Measurements from ENCODE around the gene PELI3.
"Not testable (repeated sequence)": the region's sequence is repeated elsewhere in the genome, so short reads cannot be mapped to it uniquely, and the experiment has no call there.

PELI3 gene

GRCh38 chr11:66432597-66432996 is 34.1 kb upstream of the PELI3 start:
- DNase-seq (ENCODE audit: low read depth): no peak
- no peak overlapping the region for H3K4me3 ChIP-seq (ENCODE audit: low read depth, low read length)
- TF ChIP-seq POLR2A (IDR thresholded peaks at IDR 0.05; ENCODE audit: extremely low read depth, insufficient read length) (no peak), MYC (IDR thresholded peaks at IDR 0.05; ENCODE audit: low read depth, low read length) (no peak), MAX (IDR thresholded peaks at IDR 0.05; ENCODE audit: low read depth, low read length) (no peak), CTCF (IDR thresholded peaks at IDR 0.05; ENCODE audit: low read depth, low read length) (no peak)

- peak; percentile 42 for DNase-seq (ENCODE audit: low read depth)
- no peak for TF ChIP-seq POLR2A (IDR thresholded peaks at IDR 0.05; ENCODE audit: extremely low read depth, insufficient read length)
- TF ChIP-seq MYC (IDR thresholded peaks at IDR 0.05; ENCODE audit: low read depth, low read length): no peak
- no peak for TF ChIP-seq CTCF (IDR thresholded peaks at IDR 0.05; ENCODE audit: low read depth, low read length)
- no peak for TF ChIP-seq MAX (IDR thresholded peaks at IDR 0.05; ENCODE audit: low read depth, low read length)
- H3K4me3 ChIP-seq (ENCODE audit: low read depth, low read length): peak overlapping the region; percentile 76
Observed at GRCh38 chr11:66437979-66438503, 28.7 kb upstream of the PELI3 start.

- DNase-seq (ENCODE audit: low read depth): peak; percentile 95
- peak within 1 kb of the TSS; percentile 76 for H3K4me3 ChIP-seq (ENCODE audit: low read depth, low read length)
- TF ChIP-seq MYC (IDR thresholded peaks at IDR 0.05; ENCODE audit: low read depth, low read length) (peak; percentile 59), CTCF (IDR thresholded peaks at IDR 0.05; ENCODE audit: low read depth, low read length) (peak; percentile 80), MAX (IDR thresholded peaks at IDR 0.05; ENCODE audit: low read depth, low read length) (peak; percentile 69), POLR2A (IDR thresholded peaks at IDR 0.05; ENCODE audit: extremely low read depth, insufficient read length) (peak; percentile 54)
Observed at GRCh38 chr11:66438504-66439466, 27.9 kb upstream of the PELI3 start, which contains the start of gene MRPL11. Gene MRPL11 (minus strand): TSS chr11:66438848. CDS start chr11:66438754, 94 bp downstream.

- not testable (repeated sequence) for DNase-seq (ENCODE audit: low read depth); H3K4me3 ChIP-seq (ENCODE audit: low read depth, low read length)
Observed at GRCh38 chr11:66440101-66440939, 26.4 kb upstream of the PELI3 start.

GRCh38 chr11:66440940-66441282 is 25.8 kb upstream of the PELI3 start:
- not testable (repeated sequence) for H3K4me3 ChIP-seq (ENCODE audit: low read depth, low read length); DNase-seq (ENCODE audit: low read depth)

- TF ChIP-seq MAX (IDR thresholded peaks at IDR 0.05; ENCODE audit: low read depth, low read length) (peak; percentile 85), CTCF (IDR thresholded peaks at IDR 0.05; ENCODE audit: low read depth, low read length) (no peak), POLR2A (IDR thresholded peaks at IDR 0.05; ENCODE audit: extremely low read depth, insufficient read length) (no peak), MYC (IDR thresholded peaks at IDR 0.05; ENCODE audit: low read depth, low read length) (peak; percentile 95)
- DNase-seq (ENCODE audit: low read depth): peak; percentile 94
- no peak overlapping the region for H3K4me3 ChIP-seq (ENCODE audit: low read depth, low read length)
Observed at GRCh38 chr11:66443602-66444001, 23.1 kb upstream of the PELI3 start.

All from NB4 (cell line).